Activated T-helper 17 cell treated with anti-CD3 and anti-CD28 coated beads, Interleukin-2, amount 50 U/mL, for 72 hours (primary cell): ENCODE measurements around the gene INO80. TPM values are rescaled to one million over a fixed set of nuclear protein-coding genes. Genes with fewer than 3 reads are reported as not detected.
"Not testable (repeated sequence)": the region's sequence is repeated elsewhere in the genome, so short reads cannot be mapped to it uniquely, and the experiment has no call there.

Experiments used
- ATAC-seq: fragments of 150-1000 bp; cut with Tn5 transposase; replicated peaks from 2 replicates; pipeline ENCODE4 v1.10.0; 2021; ENCODE audit warnings: mild to moderate bottlenecking, moderate library complexity
- H3K27ac Mint-ChIP-seq: one replicate; pipeline ENCODE4 v1.8.0; 2022; ENCODE audit warnings: mixed read lengths
- H3K27me3 Mint-ChIP-seq: one replicate; pipeline ENCODE4 v1.8.0; 2022; ENCODE audit warnings: mixed read lengths
- H3K36me3 Mint-ChIP-seq: one replicate; pipeline ENCODE4 v1.8.0; 2022; ENCODE audit warnings: low read depth, mild to moderate bottlenecking, mixed read lengths
- H3K4me1 Mint-ChIP-seq: one replicate; pipeline ENCODE4 v1.8.0; 2022; ENCODE audit warnings: mixed read lengths
- H3K4me3 Mint-ChIP-seq: one replicate; pipeline ENCODE4 v1.8.0; 2022; ENCODE audit warnings: mild to moderate bottlenecking, mixed read lengths
- H3K9me3 Mint-ChIP-seq: one replicate; pipeline ENCODE4 v1.8.0; 2022; ENCODE audit warnings: mixed read lengths
- total RNA-seq, 2 donors: library from RNA; stranded (reverse); gene quantifications; one replicate each; pipeline ENCODE4 v1.2.3, GENCODE V29; 2022

INO80 gene
- total RNA-seq = 10 to 100 TPM; 22.8 to 25.9 TPM

DNA sequence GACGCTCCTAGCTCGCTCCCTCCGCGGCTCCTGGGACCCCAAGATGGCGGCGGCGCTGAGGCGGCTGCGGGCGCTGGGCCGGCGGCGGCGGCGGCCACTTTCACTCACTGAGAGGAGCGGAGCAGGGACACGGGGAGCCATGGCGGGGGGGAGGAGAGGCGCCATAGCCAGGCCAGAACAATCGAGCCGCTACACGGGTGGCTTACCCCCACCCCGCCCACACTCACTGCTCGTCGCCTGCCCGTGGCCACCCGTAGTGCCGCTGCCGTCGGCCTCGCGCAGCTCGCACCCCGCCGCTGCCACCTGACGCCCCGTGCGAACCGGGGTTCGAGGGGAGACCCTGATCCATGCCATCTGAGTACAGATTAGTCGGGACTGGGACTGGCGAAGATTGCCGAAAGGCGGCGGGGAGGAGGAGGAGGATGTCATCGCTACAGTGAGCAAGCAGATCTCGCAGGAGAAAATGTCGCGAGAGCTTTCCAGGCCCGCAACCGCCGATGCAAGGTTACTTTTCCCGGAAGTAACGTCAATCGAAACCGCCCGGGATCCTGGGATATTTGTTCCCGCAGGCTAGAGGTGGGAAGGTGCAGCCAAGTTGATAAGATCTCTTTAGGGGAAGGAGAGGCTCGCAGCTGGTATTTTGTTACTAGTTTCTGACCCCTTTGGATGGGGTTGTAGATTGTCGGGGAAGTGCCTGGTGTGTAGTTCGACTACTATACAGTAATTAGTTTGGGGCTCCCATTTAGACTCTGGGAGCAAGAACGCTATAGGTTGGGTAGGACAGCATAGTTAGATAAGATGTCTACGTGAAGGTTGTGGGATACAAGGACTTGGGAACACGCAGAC lies at the start of gene INO80:
TSS of gene INO80 (minus strand) at position 165 of the 846 bp plus-strand sequence. CDS start 19,970 bp downstream, outside the sequence.
- H3K36me3 Mint-ChIP-seq = peaks cover 39% of the 10 kb centered on the region

GRCh38 chr15:41161736-41162135 lies 45.7 kb upstream of the INO80 start:
- no peak overlapping the region for H3K4me3 Mint-ChIP-seq
- peak; percentile 34 for ATAC-seq
- H3K27me3 Mint-ChIP-seq = no peaks in the 10 kb centered on the region
- no peaks in the 10 kb centered on the region for H3K9me3 Mint-ChIP-seq
- peaks cover 6% of the 10 kb centered on the region for H3K4me1 Mint-ChIP-seq
- peak overlapping the region; percentile 16 for H3K27ac Mint-ChIP-seq
- H3K36me3 Mint-ChIP-seq = no peaks in the 10 kb centered on the region

More for the DNA sequence above, at the start of gene INO80:
- H3K27ac Mint-ChIP-seq = peak within 1 kb of the TSS; percentile 98
- H3K9me3 Mint-ChIP-seq = no peaks in the 10 kb centered on the region
- H3K4me1 Mint-ChIP-seq = peaks cover 12% of the 10 kb centered on the region
- H3K27me3 Mint-ChIP-seq = no peaks in the 10 kb centered on the region
- H3K4me3 Mint-ChIP-seq = peak within 1 kb of the TSS; percentile 88
- peak; percentile 86 for ATAC-seq

DNA sequence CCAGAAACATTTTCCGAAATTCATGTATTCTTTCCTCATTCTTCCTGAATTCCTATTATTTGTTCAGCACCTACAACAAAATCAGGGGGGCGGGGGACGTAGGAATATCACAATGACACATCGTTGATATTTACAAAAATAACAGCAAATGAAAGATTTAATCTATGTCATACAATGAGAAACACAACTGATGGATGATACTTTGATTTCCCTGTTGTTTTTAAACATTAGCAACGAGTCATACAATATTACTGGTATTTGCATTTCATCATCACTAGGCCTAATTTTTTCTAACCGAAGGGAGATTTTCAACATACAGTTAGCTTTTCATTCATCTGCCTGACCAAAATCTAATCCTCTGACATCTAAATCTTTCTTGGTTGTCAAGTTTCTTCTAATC lies 45.3 kb upstream of the INO80 start:
- Mint-ChIP-seq H3K27ac (peak overlapping the region; percentile 16), H3K4me1 (peaks cover 6% of the 10 kb centered on the region), H3K9me3 (no peaks in the 10 kb centered on the region), H3K36me3 (no peaks in the 10 kb centered on the region), H3K27me3 (no peaks in the 10 kb centered on the region), H3K4me3 (no peak overlapping the region)
- ATAC-seq = peak; percentile 46

- Mint-ChIP-seq H3K36me3 (no peaks in the 10 kb centered on the region), H3K4me1 (peaks cover 6% of the 10 kb centered on the region), H3K27me3 (no peaks in the 10 kb centered on the region), H3K27ac (no peak overlapping the region), H3K9me3 (no peaks in the 10 kb centered on the region), H3K4me3 (no peak overlapping the region)
- ATAC-seq = peak; percentile 40
These were observed 44.7 kb upstream of the INO80 start for GRCh38 chr15:41160639-41161315.

DNA sequence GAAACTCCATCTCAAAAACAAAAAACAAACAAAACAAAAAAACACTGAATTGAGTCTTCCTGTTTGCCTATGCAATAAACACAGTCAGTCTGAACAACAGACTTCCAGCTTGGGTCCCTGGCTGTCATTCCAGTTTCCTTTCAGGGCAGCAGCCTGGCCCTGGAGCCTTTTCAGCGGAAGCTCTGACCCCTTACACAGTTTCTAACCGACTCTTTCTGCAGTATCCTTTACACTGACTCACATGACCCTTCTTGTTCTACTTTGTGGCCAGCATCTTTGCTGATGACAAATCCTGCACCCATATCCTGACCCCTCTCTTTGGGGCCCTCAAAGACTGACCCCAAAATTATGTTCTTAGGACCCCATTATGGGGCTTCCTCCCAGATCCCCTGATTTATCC lies 38.3 kb upstream of the INO80 start:
- ATAC-seq = no peak
- H3K9me3 Mint-ChIP-seq = no peaks in the 10 kb centered on the region

GRCh38 chr15:41153733-41154132 lies 37.7 kb upstream of the INO80 start:
- no peak overlapping the region for H3K4me3 Mint-ChIP-seq
- ATAC-seq = no peak

More for the DNA sequence above, 38.3 kb upstream of the INO80 start:
- no peaks in the 10 kb centered on the region for H3K4me1 Mint-ChIP-seq
- H3K36me3 Mint-ChIP-seq = no peaks in the 10 kb centered on the region
- no peak overlapping the region for H3K27ac Mint-ChIP-seq
- H3K4me3 Mint-ChIP-seq = no peak overlapping the region
- H3K27me3 Mint-ChIP-seq = no peaks in the 10 kb centered on the region

GRCh38 chr15:41151451-41152005 lies 35.4 kb upstream of the INO80 start:
- H3K27ac Mint-ChIP-seq = no peak overlapping the region
- no peaks in the 10 kb centered on the region for H3K27me3 Mint-ChIP-seq
- peak overlapping the region; percentile 44 for H3K4me3 Mint-ChIP-seq
- no peaks in the 10 kb centered on the region for H3K36me3 Mint-ChIP-seq
- no peak for ATAC-seq
- no peaks in the 10 kb centered on the region for H3K4me1 Mint-ChIP-seq
- H3K9me3 Mint-ChIP-seq = no peaks in the 10 kb centered on the region

More at GRCh38 chr15:41153733-41154132, 37.7 kb upstream of the INO80 start:
- no peaks in the 10 kb centered on the region for H3K36me3 Mint-ChIP-seq
- H3K9me3 Mint-ChIP-seq = no peaks in the 10 kb centered on the region
- no peaks in the 10 kb centered on the region for H3K4me1 Mint-ChIP-seq
- H3K27ac Mint-ChIP-seq = no peak overlapping the region
- no peaks in the 10 kb centered on the region for H3K27me3 Mint-ChIP-seq

DNA sequence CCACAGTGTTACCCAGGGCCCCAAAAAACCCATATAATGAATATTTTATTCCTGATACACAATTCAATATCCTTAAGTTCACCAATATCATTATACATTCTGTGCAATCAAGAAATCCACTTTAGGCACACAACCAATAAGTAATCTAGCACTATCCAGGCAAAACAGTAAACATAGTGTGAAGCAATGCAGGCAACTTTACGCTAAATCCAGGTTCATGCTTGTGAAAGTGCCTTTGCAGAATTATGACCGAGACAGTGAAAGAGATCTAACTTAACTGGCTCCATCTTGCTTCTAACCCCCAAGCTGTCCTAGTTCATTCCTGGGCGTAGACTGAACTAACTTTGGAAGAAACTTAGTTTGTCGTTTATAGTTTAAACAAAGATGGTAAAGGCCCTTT lies 34.2 kb upstream of the INO80 start:
- Mint-ChIP-seq H3K4me3 (peak overlapping the region; percentile 44), H3K4me1 (no peaks in the 10 kb centered on the region), H3K9me3 (no peaks in the 10 kb centered on the region), H3K36me3 (no peaks in the 10 kb centered on the region), H3K27ac (no peak overlapping the region), H3K27me3 (no peaks in the 10 kb centered on the region)
- ATAC-seq = peak; percentile 1

GRCh38 chr15:41148065-41148464 lies 32.0 kb upstream of the INO80 start:
- Mint-ChIP-seq H3K9me3 (no peaks in the 10 kb centered on the region), H3K27me3 (no peaks in the 10 kb centered on the region), H3K4me3 (no peak overlapping the region), H3K27ac (no peak overlapping the region), H3K36me3 (no peaks in the 10 kb centered on the region), H3K4me1 (no peaks in the 10 kb centered on the region)
- no peak for ATAC-seq

- no peaks in the 10 kb centered on the region for H3K36me3 Mint-ChIP-seq
These were observed 23.5 kb upstream of the INO80 start for GRCh38 chr15:41139619-41140018.

DNA sequence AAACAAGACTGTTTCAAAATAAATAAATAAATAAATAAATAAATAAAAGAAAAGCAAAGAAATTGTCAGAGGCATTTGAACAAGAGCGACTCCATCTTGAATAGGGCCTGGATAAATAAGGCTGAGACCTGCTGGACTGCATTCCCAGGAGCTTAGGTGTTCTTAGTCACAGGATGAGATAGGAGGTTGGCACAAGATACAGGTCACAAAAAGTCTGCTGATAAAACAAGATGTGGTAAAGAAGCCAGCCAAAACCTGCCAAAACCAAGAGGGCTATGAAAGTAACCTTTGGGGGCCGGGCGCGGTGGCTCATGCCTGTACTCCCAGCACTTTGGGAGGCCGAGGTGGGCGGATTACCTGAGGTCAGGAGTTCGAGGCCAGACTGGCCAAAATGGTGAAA lies 23.0 kb upstream of the INO80 start:
- not testable (repeated sequence) for H3K27me3 Mint-ChIP-seq, ATAC-seq, H3K27ac Mint-ChIP-seq

More at GRCh38 chr15:41139619-41140018, 23.5 kb upstream of the INO80 start:
- H3K4me3 Mint-ChIP-seq = no peak overlapping the region
- H3K27ac Mint-ChIP-seq = no peak overlapping the region
- no peaks in the 10 kb centered on the region for H3K27me3 Mint-ChIP-seq
- H3K9me3 Mint-ChIP-seq = no peaks in the 10 kb centered on the region
- no peak for ATAC-seq
- H3K4me1 Mint-ChIP-seq = no peaks in the 10 kb centered on the region

DNA sequence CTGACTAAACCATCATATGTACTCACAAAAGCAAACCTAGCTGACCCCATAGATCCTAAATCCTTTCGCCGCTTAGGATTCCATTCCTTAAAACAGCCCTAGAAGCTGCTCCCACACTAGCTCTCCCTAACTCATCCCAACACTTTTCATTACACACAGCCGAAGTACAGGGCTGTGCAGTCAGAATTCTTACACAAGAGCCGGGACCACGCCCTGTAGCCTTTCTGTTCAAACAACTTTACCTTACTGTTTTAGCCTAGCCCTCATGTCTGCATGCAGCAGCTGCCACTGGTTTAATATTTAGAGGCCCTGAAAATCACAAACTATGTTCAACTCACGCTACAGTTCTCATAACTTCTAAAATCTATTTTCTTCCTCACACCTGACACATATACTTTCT lies 19.5 kb upstream of the INO80 start:
- H3K4me3 Mint-ChIP-seq, H3K4me1 Mint-ChIP-seq, ATAC-seq, H3K36me3 Mint-ChIP-seq, H3K9me3 Mint-ChIP-seq, H3K27ac Mint-ChIP-seq: not testable (repeated sequence)
- peaks cover 18% of the 10 kb centered on the region for H3K27me3 Mint-ChIP-seq

More for the DNA sequence above, 23.0 kb upstream of the INO80 start:
- H3K9me3 Mint-ChIP-seq, H3K4me3 Mint-ChIP-seq, H3K4me1 Mint-ChIP-seq, H3K36me3 Mint-ChIP-seq: not testable (repeated sequence)

DNA sequence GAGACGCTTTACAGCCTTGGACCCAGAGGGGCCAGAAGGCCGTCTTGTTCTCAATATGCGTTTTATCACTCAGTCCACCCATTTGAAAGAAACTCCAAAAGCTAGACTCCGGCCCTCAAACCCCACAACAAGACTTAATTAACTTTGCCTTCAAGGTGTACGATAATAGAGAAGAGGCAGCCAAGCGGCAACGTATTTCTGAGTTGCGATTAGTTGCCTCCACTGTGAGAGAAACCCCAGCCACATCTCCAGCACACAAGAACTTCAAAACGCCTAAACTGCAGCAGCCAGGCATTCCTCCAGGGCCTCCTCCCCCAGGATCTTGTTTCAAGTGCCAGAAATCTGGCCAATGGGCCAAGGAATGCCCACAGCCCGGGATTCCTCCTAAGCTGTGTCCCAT lies 17.4 kb upstream of the INO80 start:
- no peak overlapping the region for H3K27ac Mint-ChIP-seq
- H3K27me3 Mint-ChIP-seq = peaks cover 18% of the 10 kb centered on the region
- no peak overlapping the region for H3K4me3 Mint-ChIP-seq
- H3K9me3 Mint-ChIP-seq = no peaks in the 10 kb centered on the region
- ATAC-seq = no peak
- H3K4me1 Mint-ChIP-seq = no peaks in the 10 kb centered on the region
- H3K36me3 Mint-ChIP-seq = no peaks in the 10 kb centered on the region

- peaks cover 18% of the 10 kb centered on the region for H3K27me3 Mint-ChIP-seq
- H3K4me1 Mint-ChIP-seq, H3K27ac Mint-ChIP-seq, H3K36me3 Mint-ChIP-seq, H3K4me3 Mint-ChIP-seq, ATAC-seq, H3K9me3 Mint-ChIP-seq: not testable (repeated sequence)
These were observed 16.0 kb upstream of the INO80 start for GRCh38 chr15:41132094-41132493.
